Measurements from ENCODE around the gene CLNK.

- TF ChIP-seq CTCF (IDR thresholded peaks at IDR 0.05) (no peak), POLR2A (IDR thresholded peaks at IDR 0.05) (no peak)
Measured at GRCh38 chr4:10466161-10466560, 218.4 kb downstream of the CLNK start.
